Measurements from ENCODE around the gene FTCDNL1.

The FTCDNL1 gene

DNA sequence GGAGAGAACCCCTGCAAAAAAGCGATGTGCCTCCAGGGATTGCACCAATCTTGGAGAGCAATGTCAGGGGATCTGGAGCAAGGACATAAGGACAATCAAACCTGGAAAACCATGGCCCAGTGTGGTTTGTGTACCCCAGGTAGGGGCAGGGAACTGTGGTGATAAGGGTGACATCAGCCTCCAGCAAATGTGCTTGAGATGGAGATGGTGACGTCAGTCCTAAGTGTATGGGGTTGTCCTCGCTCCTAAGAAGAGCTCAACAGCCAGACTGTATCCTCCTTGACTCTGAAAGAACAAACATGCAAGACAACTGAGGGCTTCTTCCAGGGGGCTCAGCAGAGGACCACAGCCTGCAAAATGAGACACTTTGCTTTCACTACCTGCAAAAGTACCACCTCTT, 71.4 kb downstream of the FTCDNL1 start:
- TF ChIP-seq ZNF658 (tag by site-specific recombination; IDR thresholded peaks at IDR 0.05) (no peak), ZNF501 (tag by site-specific recombination; IDR thresholded peaks at IDR 0.05) (no peak), SP7 (tag by site-specific recombination; IDR thresholded peaks at IDR 0.05) (no peak), KLF7 (tag by site-specific recombination; IDR thresholded peaks at IDR 0.05; ENCODE audit: borderline replicate concordance) (no peak), ZNF10 (tag by site-specific recombination; IDR thresholded peaks at IDR 0.05) (no peak)
- TF ChIP-seq, protein P1, sequence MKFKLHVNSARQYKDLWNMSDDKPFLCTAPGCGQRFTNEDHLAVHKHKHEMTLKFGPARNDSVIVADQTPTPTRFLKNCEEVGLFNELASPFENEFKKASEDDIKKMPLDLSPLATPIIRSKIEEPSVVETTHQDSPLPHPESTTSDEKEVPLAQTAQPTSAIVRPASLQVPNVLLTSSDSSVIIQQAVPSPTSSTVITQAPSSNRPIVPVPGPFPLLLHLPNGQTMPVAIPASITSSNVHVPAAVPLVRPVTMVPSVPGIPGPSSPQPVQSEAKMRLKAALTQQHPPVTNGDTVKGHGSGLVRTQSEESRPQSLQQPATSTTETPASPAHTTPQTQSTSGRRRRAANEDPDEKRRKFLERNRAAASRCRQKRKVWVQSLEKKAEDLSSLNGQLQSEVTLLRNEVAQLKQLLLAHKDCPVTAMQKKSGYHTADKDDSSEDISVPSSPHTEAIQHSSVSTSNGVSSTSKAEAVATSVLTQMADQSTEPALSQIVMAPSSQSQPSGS (tag by site-specific recombination; IDR thresholded peaks at IDR 0.05; ENCODE audit: low read depth), result peak; percentile 60; the same call in 1 of the 2 replicates
- Histone ChIP-seq H3K4me1 (ENCODE audit: control insufficient read depth, insufficient read depth, low read length) (no peaks in the 10 kb centered on the region), H3K36me3 (ENCODE audit: control insufficient read depth in 2 of 2, insufficient read depth in 1 of 2, low read length in 2 of 2) (no peaks in the 10 kb centered on the region), H3K4me3 (ENCODE audit: low read depth, low read length) (no peak overlapping the region), H3K27ac (ENCODE audit: extremely low read depth, low read depth, low read length) (no peak overlapping the region), H3K9me3 (ENCODE audit: control insufficient read depth, insufficient read depth, low read depth, low read length) (no peaks in the 10 kb centered on the region)
- ChIA-PET POLR2A (interaction anchor here (0.6 kb wide), 1 partner anchor 822 kb away, joined by 3 read pairs; no protein-coding TSS in a partner anchor), CTCF (no interaction called here)

- Histone ChIP-seq H3K4me3 (ENCODE audit: low read depth, low read length) (no peak overlapping the region), H3K9me3 (ENCODE audit: control insufficient read depth, insufficient read depth, low read depth, low read length) (no peaks in the 10 kb centered on the region), H3K4me1 (ENCODE audit: control insufficient read depth, insufficient read depth, low read length) (no peaks in the 10 kb centered on the region), H3K36me3 (ENCODE audit: control insufficient read depth in 2 of 2, insufficient read depth in 1 of 2, low read length in 2 of 2) (no peaks in the 10 kb centered on the region), H3K27ac (ENCODE audit: extremely low read depth, low read depth, low read length) (no peak overlapping the region)
- TF ChIP-seq ZNF623 (tag by site-specific recombination; IDR thresholded peaks at IDR 0.05) (no peak), YY2 (tag by site-specific recombination; IDR thresholded peaks at IDR 0.05) (no peak), AEBP2 (tag by site-specific recombination; IDR thresholded peaks at IDR 0.05; ENCODE audit: borderline replicate concordance) (no peak), ZNF645 (tag by site-specific recombination; IDR thresholded peaks at IDR 0.05) (no peak), ZNF341 (tag by site-specific recombination; IDR thresholded peaks at IDR 0.05; ENCODE audit: low read depth) (no peak), ZNF785 (tag by site-specific recombination; IDR thresholded peaks at IDR 0.05) (no peak), ZNF670 (tag by site-specific recombination; IDR thresholded peaks at IDR 0.05; ENCODE audit: low read depth) (no peak), ZSCAN4 (tag by site-specific recombination; IDR thresholded peaks at IDR 0.05) (no peak), ZSCAN23 (tag by site-specific recombination; IDR thresholded peaks at IDR 0.05) (no peak), SP3 (tag by site-specific recombination; IDR thresholded peaks at IDR 0.05) (no peak), ZNF654 (tag by site-specific recombination; IDR thresholded peaks at IDR 0.05; ENCODE audit: low read depth) (no peak), ZNF146 (tag by site-specific recombination; IDR thresholded peaks at IDR 0.05) (no peak), PRDM6 (tag by site-specific recombination; IDR thresholded peaks at IDR 0.05) (no peak), BCL11B (tag by site-specific recombination; IDR thresholded peaks at IDR 0.05; ENCODE audit: low read depth) (no peak), ZSCAN30 (tag by site-specific recombination; IDR thresholded peaks at IDR 0.05) (no peak), ZNF311 (tag by site-specific recombination; IDR thresholded peaks at IDR 0.05; ENCODE audit: borderline replicate concordance) (no peak)
- TF ChIP-seq, protein P2, sequence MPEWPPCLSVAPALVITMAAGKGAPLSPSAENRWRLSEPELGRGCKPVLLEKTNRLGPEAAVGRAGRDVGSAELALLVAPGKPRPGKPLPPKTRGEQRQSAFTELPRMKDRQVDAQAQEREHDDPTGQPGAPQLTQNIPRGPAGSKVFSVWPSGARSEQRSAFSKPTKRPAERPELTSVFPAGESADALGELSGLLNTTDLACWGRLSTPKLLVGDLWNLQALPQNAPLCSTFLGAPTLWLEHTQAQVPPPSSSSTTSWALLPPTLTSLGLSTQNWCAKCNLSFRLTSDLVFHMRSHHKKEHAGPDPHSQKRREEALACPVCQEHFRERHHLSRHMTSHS (tag by site-specific recombination; IDR thresholded peaks at IDR 0.05), result no peak
- TF ChIP-seq, protein P3, sequence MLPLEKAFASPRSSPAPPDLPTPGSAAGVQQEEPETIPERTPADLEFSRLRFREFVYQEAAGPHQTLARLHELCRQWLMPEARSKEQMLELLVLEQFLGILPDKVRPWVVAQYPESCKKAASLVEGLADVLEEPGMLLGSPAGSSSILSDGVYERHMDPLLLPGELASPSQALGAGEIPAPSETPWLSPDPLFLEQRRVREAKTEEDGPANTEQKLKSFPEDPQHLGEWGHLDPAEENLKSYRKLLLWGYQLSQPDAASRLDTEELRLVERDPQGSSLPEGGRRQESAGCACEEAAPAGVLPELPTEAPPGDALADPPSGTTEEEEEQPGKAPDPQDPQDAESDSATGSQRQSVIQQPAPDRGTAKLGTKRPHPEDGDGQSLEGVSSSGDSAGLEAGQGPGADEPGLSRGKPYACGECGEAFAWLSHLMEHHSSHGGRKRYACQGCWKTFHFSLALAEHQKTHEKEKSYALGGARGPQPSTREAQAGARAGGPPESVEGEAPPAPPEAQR (tag by site-specific recombination; IDR thresholded peaks at IDR 0.05), result no peak
- ChIA-PET CTCF (no interaction called here), POLR2A (no interaction called here)
Observed at GRCh38 chr2:199778655-199779054, 72.3 kb downstream of the FTCDNL1 start.

All from HEK293 (cell line).